ENCODE data around the gene HPS5.

HPS5 gene

GRCh38 chr11:18233912-18234311 is 88.0 kb downstream of the HPS5 start:
- DNase-seq = no peak

- DNase-seq = no peak
Observed at GRCh38 chr11:18230859-18231258, 91.1 kb downstream of the HPS5 start.

GRCh38 chr11:18229501-18229900 is 92.4 kb downstream of the HPS5 start:
- no peak for DNase-seq

Data from NCI-H82 (cell line).